Measurements from ENCODE around the gene WDR82.

Gene WDR82

DNA sequence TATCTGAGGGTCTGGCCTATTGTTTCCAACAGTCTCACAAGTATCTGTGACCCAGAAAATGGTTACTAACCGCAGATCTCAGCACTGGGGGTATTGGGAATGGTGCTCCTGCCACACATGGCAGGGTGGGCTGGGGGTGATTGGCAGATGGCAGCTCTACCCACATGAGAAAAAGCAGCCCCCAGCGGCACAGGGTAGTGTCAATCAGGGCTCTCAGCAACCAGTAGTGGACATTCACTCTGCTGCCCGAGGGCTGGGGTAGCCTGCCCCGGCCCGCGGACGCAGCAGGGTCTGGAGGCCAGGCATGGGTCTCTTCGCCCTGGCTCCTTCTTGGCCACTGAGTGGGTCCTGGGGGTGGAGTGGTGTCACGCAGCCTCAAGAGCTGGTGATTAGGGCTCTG is 46.2 kb upstream of the WDR82 start:
- no peaks in the 10 kb centered on the region for H3K27me3 ChIP-seq (ENCODE audit: low read depth, low read length)
- H3K4me1 ChIP-seq (ENCODE audit: low read length), result no peaks in the 10 kb centered on the region
- TF ChIP-seq EZH2phosphoT487 (IDR thresholded peaks at IDR 0.05; ENCODE audit: low read depth), result no peak
- TF ChIP-seq, protein P1, sequence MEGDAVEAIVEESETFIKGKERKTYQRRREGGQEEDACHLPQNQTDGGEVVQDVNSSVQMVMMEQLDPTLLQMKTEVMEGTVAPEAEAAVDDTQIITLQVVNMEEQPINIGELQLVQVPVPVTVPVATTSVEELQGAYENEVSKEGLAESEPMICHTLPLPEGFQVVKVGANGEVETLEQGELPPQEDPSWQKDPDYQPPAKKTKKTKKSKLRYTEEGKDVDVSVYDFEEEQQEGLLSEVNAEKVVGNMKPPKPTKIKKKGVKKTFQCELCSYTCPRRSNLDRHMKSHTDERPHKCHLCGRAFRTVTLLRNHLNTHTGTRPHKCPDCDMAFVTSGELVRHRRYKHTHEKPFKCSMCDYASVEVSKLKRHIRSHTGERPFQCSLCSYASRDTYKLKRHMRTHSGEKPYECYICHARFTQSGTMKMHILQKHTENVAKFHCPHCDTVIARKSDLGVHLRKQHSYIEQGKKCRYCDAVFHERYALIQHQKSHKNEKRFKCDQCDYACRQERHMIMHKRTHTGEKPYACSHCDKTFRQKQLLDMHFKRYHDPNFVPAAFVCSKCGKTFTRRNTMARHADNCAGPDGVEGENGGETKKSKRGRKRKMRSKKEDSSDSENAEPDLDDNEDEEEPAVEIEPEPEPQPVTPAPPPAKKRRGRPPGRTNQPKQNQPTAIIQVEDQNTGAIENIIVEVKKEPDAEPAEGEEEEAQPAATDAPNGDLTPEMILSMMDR (IDR thresholded peaks at IDR 0.05; ENCODE audit: low read depth, low read length), result no peak
- H3K9ac ChIP-seq (ENCODE audit: low read length), result no peak overlapping the region
- H2AFZ ChIP-seq (ENCODE audit: low read depth, low read length), result no peak overlapping the region
- H3K4me3 ChIP-seq (ENCODE audit: low read length), result no peak overlapping the region
- H3K27ac ChIP-seq (ENCODE audit: low read length), result no peak overlapping the region
- no peak overlapping the region for H3K4me2 ChIP-seq (ENCODE audit: low read length)
- no peaks in the 10 kb centered on the region for H3K36me3 ChIP-seq (replicated peaks; ENCODE audit: low read depth, low read length)
- H4K20me1 ChIP-seq (ENCODE audit: insufficient read depth, low read length), result no peaks in the 10 kb centered on the region
- H3K79me2 ChIP-seq (ENCODE audit: low read length), result no peaks in the 10 kb centered on the region
- H3K9me3 ChIP-seq (ENCODE audit: insufficient read depth, low read length), result no peaks in the 10 kb centered on the region

DNA sequence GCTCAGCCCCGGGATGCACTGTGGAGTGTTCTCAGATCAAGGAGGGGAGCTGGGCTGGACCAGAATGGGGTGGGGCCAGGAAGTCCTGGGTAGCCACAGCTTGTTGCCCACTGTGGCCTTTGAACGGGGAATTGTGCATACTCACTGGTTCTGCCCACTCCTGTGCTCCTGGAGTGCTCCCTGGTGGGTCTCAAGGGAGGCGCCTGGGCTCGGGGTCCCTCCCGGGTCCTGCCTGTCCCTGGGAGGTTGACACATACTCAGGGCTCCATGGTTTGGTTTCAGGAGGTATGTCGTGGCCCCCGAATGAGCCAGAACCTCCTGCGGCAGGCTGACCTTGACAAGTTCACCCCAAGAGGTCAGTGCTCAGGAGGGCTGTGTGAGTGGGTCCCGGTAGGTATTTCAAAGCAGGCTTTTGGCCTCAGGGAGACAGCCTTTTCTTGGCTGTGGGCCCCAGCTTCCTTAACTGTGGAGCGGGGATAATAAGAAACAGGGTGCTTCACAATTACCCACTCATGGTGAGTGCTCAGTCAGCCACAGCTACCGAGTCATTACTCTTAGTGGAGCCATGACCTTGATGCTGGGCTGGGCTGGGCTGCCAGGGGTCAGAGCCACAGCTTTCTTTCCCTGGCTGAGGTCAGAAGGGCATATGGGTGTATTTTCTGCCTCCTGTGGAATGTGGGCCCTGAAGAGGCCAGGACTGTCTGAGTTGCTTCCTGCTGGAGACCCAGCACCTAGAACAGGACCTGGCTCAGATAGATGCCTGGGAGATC is 45.3 kb upstream of the WDR82 start:
- H3K4me3 ChIP-seq (ENCODE audit: low read length), result no peak overlapping the region
- H4K20me1 ChIP-seq (ENCODE audit: insufficient read depth, low read length), result no peaks in the 10 kb centered on the region
- H3K4me2 ChIP-seq (ENCODE audit: low read length), result no peak overlapping the region
- H2AFZ ChIP-seq (ENCODE audit: low read depth, low read length), result no peak overlapping the region
- no peaks in the 10 kb centered on the region for H3K4me1 ChIP-seq (ENCODE audit: low read length)
- no peaks in the 10 kb centered on the region for H3K9me3 ChIP-seq (ENCODE audit: insufficient read depth, low read length)
- no peak overlapping the region for H3K27ac ChIP-seq (ENCODE audit: low read length)
- H3K9ac ChIP-seq (ENCODE audit: low read length), result no peak overlapping the region
- no peak for TF ChIP-seq EZH2phosphoT487 (IDR thresholded peaks at IDR 0.05; ENCODE audit: low read depth)
- TF ChIP-seq, protein P1 (IDR thresholded peaks at IDR 0.05; ENCODE audit: low read depth, low read length), result no peak
- H3K36me3 ChIP-seq (replicated peaks; ENCODE audit: low read depth, low read length), result no peaks in the 10 kb centered on the region
- peaks cover 5% of the 10 kb centered on the region; the same call in 1 of the 2 replicates for H3K27me3 ChIP-seq (ENCODE audit: low read depth, low read length)
- H3K79me2 ChIP-seq (ENCODE audit: low read length), result no peaks in the 10 kb centered on the region

DNA sequence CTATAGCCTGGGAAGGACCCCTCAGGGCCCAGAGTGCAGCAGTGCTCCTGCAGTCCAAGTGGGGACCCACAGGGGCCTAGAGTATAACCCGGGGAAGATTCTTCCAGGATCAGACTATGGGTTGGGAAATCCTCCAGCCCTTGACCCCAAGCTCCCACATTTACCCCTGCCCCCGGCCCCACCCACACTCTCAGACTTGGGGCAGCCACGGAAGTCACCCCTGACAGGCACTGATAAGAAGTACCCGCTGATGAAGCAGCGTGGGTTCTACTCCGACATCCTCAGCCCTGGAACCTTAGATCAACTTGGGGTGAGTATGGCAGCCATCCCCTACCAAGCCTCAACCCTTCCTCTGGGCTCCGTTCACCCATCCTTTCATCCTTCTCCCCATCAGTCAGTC is 44.0 kb upstream of the WDR82 start:
- no peak overlapping the region for H3K4me2 ChIP-seq (ENCODE audit: low read length)
- no peaks in the 10 kb centered on the region for H3K36me3 ChIP-seq (replicated peaks; ENCODE audit: low read depth, low read length)
- H3K27me3 ChIP-seq (ENCODE audit: low read depth, low read length), result peaks cover 9% of the 10 kb centered on the region; the same call in 1 of the 2 replicates
- peaks cover under 1% of the 10 kb centered on the region; the same call in 1 of the 2 replicates for H3K4me1 ChIP-seq (ENCODE audit: low read length)
- no peaks in the 10 kb centered on the region for H4K20me1 ChIP-seq (ENCODE audit: insufficient read depth, low read length)
- H3K4me3 ChIP-seq (ENCODE audit: low read length), result no peak overlapping the region
- H3K9ac ChIP-seq (ENCODE audit: low read length), result no peak overlapping the region
- H2AFZ ChIP-seq (ENCODE audit: low read depth, low read length), result no peak overlapping the region
- H3K27ac ChIP-seq (ENCODE audit: low read length), result no peak overlapping the region
- no peaks in the 10 kb centered on the region for H3K79me2 ChIP-seq (ENCODE audit: low read length)
- TF ChIP-seq EZH2phosphoT487 (IDR thresholded peaks at IDR 0.05; ENCODE audit: low read depth), result no peak
- TF ChIP-seq, protein P1 (IDR thresholded peaks at IDR 0.05; ENCODE audit: low read depth, low read length), result no peak
- H3K9me3 ChIP-seq (ENCODE audit: insufficient read depth, low read length), result no peaks in the 10 kb centered on the region

DNA sequence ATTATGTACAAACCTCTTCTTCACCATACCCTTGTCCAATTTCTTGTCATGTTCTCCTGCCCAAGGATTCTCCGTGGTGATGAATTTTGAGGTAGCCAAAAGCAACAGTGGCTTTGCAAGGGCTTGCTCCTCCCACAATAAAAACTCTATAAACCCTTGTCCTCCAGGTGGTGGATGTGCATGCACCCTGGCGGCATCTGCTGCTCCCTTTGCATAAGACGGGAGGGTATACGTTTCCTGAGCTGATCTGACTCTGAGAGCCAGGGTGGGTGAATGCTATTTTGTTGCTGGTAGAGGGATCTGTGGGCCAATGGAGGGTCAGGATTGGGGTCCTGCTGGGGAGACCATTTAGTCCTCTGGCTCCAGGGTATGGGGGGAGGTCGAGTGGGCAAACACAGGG is 43.0 kb upstream of the WDR82 start:
- no peak overlapping the region for H3K9ac ChIP-seq (ENCODE audit: low read length)
- H3K36me3 ChIP-seq (replicated peaks; ENCODE audit: low read depth, low read length), result no peaks in the 10 kb centered on the region
- no peak overlapping the region for H3K4me2 ChIP-seq (ENCODE audit: low read length)
- TF ChIP-seq, protein P1 (IDR thresholded peaks at IDR 0.05; ENCODE audit: low read depth, low read length), result no peak
- no peak for TF ChIP-seq EZH2phosphoT487 (IDR thresholded peaks at IDR 0.05; ENCODE audit: low read depth)
- no peaks in the 10 kb centered on the region for H3K79me2 ChIP-seq (ENCODE audit: low read length)
- no peaks in the 10 kb centered on the region for H4K20me1 ChIP-seq (ENCODE audit: insufficient read depth, low read length)
- no peak overlapping the region for H3K27ac ChIP-seq (ENCODE audit: low read length)
- H3K9me3 ChIP-seq (ENCODE audit: insufficient read depth, low read length), result no peaks in the 10 kb centered on the region
- H2AFZ ChIP-seq (ENCODE audit: low read depth, low read length), result no peak overlapping the region
- H3K27me3 ChIP-seq (ENCODE audit: low read depth, low read length), result peaks cover 9% of the 10 kb centered on the region; the same call in 1 of the 2 replicates
- no peak overlapping the region for H3K4me3 ChIP-seq (ENCODE audit: low read length)
- H3K4me1 ChIP-seq (ENCODE audit: low read length), result peaks cover 10% of the 10 kb centered on the region
